Fibroblast of the conjunctiva (primary cell): ENCODE data around the gene PKM.
A peak's percentile ranks its signal among the peaks of the same experiment; 100 is the strongest.

Source experiments
- DNase-seq: peaks from one replicate; pipeline ENCODE4 v3.0.0-alpha.2; 2010; ENCODE audit warnings: low read depth

Gene PKM

GRCh38 chr15:72235298-72235697 lies 4.3 kb upstream of the PKM start:
- DNase-seq, result no peak

GRCh38 chr15:72233769-72234168 lies 2.8 kb upstream of the PKM start:
- DNase-seq, result no peak

DNA sequence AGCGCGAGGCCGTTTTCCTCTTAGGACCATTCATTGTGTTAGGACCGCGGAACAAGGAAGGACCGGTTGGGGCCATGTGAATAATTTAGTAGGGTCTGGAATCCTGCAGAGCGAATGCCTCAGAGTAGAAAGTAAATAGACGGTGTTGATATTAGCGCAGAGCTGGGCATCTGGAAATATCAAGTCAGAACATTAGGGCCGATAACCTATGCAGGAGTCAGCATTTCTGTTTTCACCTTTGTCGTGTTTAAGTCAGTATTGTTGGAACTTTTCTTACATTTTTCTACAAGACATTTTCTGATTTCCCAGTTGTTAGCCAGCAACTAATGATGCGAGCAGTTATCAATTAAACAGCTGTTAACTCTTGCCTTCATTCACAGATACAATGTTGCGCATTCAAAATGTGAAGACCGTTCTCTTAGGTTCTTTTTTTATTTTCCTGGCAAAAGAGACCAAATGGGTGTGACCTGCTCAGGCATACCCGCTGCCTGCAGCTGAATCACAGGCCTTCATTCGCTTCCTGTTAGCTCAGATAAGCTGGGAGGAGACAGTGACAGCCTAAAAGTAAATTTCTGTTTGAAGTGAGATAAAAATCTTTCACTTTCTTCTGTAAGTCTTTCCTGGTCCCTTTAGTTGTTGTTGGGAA lies 966 bp upstream of the PKM start:
- peak; percentile 67 for DNase-seq

- DNase-seq, result peak; percentile 90
Observed at GRCh38 chr15:72230197-72231065, 559 bp downstream of the PKM start.

DNA sequence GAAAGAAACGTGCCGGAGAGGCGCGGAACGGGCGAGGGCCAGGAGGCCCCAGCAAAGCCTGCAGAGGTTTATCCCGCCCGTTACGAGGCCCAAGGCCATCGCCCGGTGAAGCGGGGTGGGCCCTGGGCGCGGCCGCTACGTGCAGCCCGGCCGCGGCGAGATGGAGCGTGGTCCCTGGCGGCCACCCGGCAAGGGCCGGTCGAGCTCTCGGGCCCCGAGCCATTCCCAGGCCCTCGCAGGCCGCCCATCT lies 1.1 kb downstream of the PKM start:
- DNase-seq, result no peak

DNA sequence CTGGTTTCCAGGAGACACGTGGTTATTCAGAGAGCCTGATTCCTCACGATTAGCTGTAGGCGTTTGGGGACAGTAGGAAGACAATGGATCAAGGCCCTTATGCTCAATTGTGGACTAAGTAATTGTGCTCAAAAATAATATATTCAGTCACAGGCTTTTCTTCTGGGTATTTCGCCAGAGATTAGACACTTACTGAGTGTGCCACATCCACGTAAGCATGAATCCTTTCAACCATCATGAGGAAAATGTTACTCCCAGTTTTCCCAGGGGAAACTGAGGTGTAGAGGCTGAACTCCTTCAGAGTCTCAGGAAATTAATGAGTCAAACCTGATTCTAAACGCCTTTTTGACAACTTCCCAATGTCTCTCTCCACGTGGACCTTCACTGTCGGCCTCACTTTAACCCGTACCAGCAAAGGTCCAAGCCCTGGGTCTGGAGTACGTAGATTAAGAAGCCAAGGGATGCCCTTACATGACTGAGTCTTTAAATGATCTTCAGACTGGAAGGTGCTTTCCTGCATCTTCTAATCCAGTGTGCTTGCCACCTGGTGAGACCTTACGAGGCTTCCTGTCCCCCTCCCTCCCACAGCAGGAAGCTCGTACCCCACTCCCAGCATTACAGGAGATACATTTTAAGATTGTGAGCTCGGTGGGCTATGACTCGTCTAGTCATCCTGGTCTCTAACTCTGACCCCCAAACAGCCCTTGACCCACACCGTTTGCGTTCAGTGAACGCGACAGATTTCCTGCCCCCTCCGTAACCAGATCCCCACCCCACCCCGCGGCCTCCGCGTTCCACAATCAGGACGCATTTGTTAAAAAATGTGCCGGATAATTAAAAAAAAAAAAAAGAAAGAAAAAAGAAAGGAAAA lies 1.7 kb downstream of the PKM start:
- no peak for DNase-seq

DNA sequence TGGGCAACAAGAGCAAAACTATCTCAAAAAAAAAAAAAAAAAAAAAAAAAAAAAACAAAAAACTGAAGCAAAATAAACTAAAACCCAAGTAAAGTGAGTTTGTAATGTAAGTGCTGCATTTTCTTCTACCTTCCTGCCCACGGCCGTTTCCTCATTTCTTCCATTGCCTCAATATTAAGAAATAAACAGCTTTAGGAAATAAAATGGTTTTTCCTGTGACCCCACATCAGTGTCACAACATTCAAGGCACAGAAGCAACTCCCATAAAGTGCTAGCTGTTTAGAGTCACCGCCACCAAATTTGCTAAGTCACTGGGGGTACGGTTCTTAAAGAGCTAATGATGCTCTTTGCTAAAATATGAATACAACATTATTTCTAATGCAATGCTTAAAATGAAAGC lies 3.3 kb downstream of the PKM start:
- no peak for DNase-seq

GRCh38 chr15:72227192-72227586 lies 3.8 kb downstream of the PKM start:
- peak; percentile 40 for DNase-seq

GRCh38 chr15:72223278-72223677 lies 7.7 kb downstream of the PKM start:
- no peak for DNase-seq

- DNase-seq, result peak; percentile 43
Observed at GRCh38 chr15:72222393-72222792, 8.6 kb downstream of the PKM start.

GRCh38 chr15:72220687-72221086 lies 10.3 kb downstream of the PKM start:
- DNase-seq, result no peak

DNA sequence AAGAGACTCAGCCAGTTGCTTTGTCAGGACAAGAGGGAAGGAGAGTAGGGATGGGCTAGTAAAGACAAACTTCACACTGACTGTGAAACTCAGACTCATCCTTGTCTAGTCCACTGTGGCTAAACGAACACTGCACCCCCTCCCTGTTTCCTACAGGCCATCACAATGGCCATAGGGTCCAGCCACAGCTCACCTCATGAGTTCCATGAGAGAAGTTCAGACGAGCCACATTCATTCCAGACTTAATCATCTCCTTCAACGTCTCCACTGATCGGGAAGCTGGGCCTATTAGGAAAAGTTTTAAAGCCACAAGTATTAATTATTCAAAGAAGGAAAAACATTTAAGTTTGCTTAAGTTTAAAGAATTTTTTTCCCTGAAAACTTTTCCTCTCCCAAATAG lies 13.8 kb downstream of the PKM start:
- DNase-seq, result no peak

GRCh38 chr15:72216079-72216478 lies 14.9 kb downstream of the PKM start:
- no peak for DNase-seq

DNA sequence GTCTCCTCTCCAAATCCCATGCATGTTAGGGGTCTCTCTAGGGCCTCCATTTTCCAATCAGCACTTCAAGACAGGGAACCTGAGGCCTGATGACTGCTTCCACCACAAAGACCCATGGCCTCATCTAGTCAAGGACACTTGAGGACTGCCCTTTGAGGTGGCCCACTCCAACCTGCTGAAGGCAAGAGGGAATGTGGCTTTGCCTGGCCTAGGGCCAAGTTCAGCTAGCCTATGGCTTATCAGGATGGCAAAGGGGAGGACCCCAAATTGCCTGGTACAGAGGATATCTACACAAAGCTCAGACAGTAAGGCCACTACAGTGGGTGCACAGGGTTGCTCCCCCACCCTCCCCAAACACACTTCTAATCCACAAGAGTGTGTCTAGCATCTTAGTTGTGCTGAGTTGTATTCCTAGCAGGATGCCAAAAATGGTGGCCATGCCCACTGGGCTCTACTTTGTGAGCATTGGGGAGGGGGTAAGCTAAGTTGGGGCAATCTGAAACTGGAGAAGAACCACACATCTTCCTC lies 23.4 kb downstream of the PKM start:
- DNase-seq, result no peak

DNA sequence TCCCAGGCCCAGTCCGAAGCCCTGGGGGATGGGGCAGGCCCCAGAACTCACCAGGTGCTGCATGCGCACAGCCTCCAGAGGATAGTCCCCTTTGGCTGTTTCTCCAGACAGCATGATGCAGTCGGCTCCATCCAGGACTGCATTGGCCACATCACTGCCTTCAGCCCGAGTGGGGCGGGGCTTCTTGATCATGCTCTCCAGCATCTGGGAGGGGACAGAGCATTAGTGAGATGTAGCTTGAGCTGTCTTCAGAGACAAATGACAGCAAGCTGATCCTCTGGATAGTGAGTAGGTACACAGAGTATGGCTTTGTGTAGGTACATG lies 24.4 kb downstream of the PKM start:
- DNase-seq, result no peak

GRCh38 chr15:72205896-72206676 lies 24.9 kb downstream of the PKM start:
- DNase-seq, result no peak

GRCh38 chr15:72205273-72205672 lies 25.7 kb downstream of the PKM start:
- no peak for DNase-seq

DNA sequence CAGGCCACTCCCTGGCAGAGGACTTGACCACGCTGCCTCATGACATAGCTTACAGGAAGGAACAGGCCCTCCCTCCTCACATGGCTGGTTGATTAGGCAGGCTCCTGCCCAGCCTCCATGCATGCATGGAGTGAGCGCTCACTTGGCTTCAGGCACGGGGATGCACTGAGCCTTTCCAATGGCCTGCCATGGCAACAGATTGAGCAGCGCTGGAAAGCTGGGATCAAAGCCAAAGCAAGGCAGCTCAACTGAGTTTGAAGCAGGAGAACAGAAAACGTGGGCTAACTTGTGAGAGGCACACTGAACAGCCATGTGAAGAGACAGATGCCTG lies 27.5 kb downstream of the PKM start:
- peak; percentile 67 for DNase-seq

DNA sequence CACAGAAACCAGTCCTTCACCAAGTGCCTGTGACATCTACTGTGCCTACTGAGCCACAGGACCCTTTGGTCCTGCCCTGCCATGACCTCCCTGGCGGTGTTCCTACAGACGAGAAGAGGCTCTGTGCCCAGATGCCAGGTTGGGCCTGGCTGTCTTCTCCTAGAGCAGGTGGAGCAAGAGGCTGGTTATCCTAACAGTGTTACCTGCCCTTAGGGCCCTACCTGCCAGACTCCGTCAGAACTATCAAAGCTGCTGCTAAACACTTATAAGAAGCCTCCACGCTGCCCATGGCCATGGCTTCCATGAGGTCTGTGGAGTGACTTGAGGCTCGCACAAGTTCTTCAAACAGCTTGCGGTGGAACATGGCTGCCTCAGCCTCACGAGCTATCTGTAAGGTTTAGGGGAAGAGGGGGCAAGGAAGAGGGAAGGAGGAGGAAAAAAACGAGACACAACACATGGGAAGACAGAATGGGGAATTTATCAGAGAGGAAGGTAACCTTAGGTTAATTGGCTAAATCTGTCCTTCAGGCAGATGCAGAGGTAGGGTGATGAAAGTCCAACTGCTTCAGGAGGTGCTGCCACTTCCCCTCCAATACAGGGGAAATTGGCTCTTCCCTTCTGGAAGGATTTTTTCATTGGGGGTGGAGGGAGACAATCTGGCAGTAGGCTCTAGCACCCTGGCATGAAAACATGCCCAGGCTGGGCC lies 28.0 kb downstream of the PKM start:
- DNase-seq, result no peak

DNA sequence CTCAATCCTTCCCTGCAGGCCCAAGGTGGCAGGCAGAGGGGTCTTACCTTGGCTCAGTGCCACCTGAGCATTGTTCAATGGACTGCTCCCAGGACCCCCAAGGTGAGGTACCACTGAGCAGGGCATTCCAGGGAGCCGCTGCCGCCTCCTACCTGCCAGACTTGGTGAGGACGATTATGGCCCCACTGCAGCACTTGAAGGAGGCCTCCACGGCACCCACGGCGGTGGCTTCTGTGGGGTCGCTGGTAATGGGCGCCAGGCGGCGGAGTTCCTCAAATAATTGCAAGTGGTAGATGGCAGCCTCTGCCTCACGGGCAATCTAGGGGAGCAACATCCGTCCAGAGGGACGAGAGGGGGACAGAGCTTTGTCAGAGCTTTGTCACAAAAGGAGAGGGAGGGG lies 28.7 kb downstream of the PKM start:
- no peak for DNase-seq

DNA sequence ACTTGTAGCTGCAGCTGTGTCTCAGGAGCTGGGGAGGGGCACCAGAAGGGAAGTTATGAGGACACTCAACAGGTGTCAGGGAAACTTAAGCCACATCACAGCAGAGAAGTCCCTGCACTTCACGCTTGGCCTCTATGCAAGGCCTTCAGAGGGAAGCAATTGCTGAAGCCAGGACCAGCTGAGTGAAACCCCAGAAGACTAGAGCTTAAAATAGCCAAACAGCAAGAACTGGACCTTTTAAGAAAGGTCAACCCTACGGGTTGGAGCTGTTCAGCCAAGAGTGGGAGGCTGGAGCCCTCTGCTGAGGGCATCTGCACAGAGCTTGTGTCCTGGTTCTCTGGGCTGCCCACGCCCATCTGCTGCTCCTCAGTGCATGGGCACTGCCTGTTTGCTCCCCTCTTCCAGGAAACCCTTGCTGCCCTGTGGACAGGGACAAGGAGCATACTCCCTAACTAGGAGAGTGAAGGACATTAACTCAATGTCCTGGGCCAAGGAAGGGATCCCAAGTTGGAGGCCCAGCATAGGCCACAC lies 29.5 kb downstream of the PKM start:
- DNase-seq, result no peak
